ENCODE data around the gene ORMDL3.
"Not testable (repeated sequence)": the region's sequence is repeated elsewhere in the genome, so short reads cannot be mapped to it uniquely, and the experiment has no call there.

The ORMDL3 gene

GRCh38 chr17:39903158-39903884, 24.1 kb downstream of the ORMDL3 start:
- H3K4me3 ChIP-seq = no peak overlapping the region
- H3K9me3 ChIP-seq = no peaks in the 10 kb centered on the region
- no peak for DNase-seq
- no peaks in the 10 kb centered on the region for H3K27me3 ChIP-seq
- H3K4me1 ChIP-seq = no peaks in the 10 kb centered on the region
- peaks cover 0 to 9% (median 0%) of the 10 kb centered on the region in 3 donors for H3K36me3 ChIP-seq
- intact Hi-C loops (cut with DNase I; ENCODE audit: low total_unique reads) = no loop called here
- H3K27ac ChIP-seq = no peak overlapping the region
- TF ChIP-seq, protein P1, sequence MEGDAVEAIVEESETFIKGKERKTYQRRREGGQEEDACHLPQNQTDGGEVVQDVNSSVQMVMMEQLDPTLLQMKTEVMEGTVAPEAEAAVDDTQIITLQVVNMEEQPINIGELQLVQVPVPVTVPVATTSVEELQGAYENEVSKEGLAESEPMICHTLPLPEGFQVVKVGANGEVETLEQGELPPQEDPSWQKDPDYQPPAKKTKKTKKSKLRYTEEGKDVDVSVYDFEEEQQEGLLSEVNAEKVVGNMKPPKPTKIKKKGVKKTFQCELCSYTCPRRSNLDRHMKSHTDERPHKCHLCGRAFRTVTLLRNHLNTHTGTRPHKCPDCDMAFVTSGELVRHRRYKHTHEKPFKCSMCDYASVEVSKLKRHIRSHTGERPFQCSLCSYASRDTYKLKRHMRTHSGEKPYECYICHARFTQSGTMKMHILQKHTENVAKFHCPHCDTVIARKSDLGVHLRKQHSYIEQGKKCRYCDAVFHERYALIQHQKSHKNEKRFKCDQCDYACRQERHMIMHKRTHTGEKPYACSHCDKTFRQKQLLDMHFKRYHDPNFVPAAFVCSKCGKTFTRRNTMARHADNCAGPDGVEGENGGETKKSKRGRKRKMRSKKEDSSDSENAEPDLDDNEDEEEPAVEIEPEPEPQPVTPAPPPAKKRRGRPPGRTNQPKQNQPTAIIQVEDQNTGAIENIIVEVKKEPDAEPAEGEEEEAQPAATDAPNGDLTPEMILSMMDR (IDR thresholded peaks at IDR 0.05) = no peak

DNA sequence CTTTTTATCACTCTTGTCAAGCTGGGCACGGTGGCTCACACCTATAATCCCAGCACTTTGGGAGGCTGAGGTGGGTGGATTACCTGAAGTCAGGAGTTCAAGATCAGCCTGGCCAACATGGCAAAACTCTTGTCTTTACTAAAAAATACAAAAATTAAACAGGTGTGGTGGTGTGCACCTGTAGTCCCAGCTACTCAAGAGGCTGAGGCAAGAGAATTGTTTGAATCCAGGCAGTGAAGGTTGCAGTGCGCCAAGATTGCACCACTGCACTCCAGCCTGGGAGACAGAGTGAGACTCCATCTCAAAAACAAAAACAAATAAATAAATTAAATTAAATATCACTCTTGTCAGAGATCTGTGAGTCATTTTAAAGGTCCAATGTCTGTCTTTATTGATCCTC, 25.4 kb downstream of the ORMDL3 start:
- H3K4me3 ChIP-seq; H3K36me3 ChIP-seq; H3K27ac ChIP-seq; H3K9me3 ChIP-seq; H3K4me1 ChIP-seq; intact Hi-C loops (cut with DNase I; ENCODE audit: low total_unique reads); DNase-seq; H3K27me3 ChIP-seq: not testable (repeated sequence)

DNA sequence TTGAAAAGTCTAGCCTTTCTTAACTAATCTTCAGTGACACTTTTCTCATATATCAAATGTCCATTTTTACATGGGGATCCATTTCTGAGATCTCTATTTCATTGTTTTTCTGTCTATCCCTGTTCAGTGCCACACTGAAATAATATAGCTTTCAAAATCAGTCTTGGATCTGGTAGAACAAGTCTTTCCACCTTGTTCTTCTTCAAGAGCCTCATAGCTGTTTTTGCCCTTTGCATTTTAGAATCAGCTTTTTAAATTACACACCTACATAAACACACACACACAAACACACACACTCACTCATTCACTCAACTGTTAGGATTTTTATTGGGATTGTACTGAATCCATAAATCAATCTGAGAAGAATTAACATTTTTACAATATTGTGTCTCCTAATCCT, 28.2 kb downstream of the ORMDL3 start:
- H3K4me3 ChIP-seq = no peak overlapping the region
- TF ChIP-seq, protein P1 (IDR thresholded peaks at IDR 0.05) = no peak
- H3K9me3 ChIP-seq = no peaks in the 10 kb centered on the region
- no peak overlapping the region for H3K27ac ChIP-seq
- H3K4me1 ChIP-seq = no peaks in the 10 kb centered on the region
- DNase-seq = no peak
- intact Hi-C loops (cut with DNase I; ENCODE audit: low total_unique reads) = no loop called here
- H3K27me3 ChIP-seq = peaks cover 0 to 3% of the 10 kb centered on the region in 2 donors
- no peaks in the 10 kb centered on the region for H3K36me3 ChIP-seq

DNA sequence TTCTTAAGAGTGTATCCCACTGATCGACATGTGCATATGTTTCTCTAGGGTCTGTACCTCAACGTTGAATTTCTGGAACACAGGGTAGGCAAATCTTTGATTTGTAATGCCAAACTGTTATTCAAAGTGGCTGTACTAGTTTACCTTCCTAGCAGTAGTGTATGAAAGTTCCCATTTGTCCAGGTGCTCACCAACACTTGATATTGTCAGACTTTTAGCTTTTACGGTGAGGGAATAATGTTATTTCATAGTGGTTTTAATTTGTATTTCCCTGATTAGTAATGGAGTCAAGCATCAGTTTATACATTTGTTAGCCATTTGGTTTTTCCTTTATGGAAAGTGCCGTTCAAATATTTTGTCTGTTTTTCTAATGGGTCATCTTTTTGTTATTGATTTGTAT, 29.3 kb downstream of the ORMDL3 start:
- H3K9me3 ChIP-seq = no peaks in the 10 kb centered on the region
- H3K4me3 ChIP-seq = no peak overlapping the region
- H3K4me1 ChIP-seq = no peaks in the 10 kb centered on the region
- H3K36me3 ChIP-seq = no peaks in the 10 kb centered on the region
- intact Hi-C loops (cut with DNase I; ENCODE audit: low total_unique reads) = no loop called here
- TF ChIP-seq, protein P1 (IDR thresholded peaks at IDR 0.05) = no peak
- no peak overlapping the region for H3K27ac ChIP-seq
- peaks cover 0 to 3% of the 10 kb centered on the region in 2 donors for H3K27me3 ChIP-seq
- DNase-seq = no peak

GRCh38 chr17:39894681-39895376, 32.6 kb downstream of the ORMDL3 start:
- intact Hi-C loops (cut with DNase I; ENCODE audit: low total_unique reads) = no loop called here
- H3K4me3 ChIP-seq = no peak overlapping the region
- no peak for DNase-seq
- peaks cover 0 to 24% of the 10 kb centered on the region in 2 donors for H3K27me3 ChIP-seq
- TF ChIP-seq, protein P1 (IDR thresholded peaks at IDR 0.05) = no peak
- H3K4me1 ChIP-seq = no peaks in the 10 kb centered on the region
- H3K36me3 ChIP-seq = no peaks in the 10 kb centered on the region
- no peaks in the 10 kb centered on the region for H3K9me3 ChIP-seq
- H3K27ac ChIP-seq = no peak overlapping the region

DNA sequence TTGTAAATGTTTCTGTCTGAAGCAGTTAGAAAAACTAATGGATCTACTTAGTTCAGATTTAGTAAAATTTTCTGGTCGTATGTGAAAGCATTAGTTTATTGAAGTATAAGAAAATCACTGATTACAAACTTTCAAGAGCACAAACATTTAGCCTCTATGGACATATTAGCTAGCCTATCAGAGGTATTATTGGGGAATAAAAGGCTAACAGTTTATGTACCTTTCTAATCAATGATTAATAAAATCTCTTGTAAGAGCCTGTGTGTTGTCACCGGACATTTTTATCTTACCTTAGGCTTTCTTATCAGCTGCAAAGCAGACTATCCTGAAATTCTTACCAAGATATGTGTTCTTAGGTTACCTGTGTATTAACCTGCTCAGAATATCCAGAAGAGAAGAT, 38.2 kb downstream of the ORMDL3 start:
- H3K36me3 ChIP-seq = no peaks in the 10 kb centered on the region
- H3K9me3 ChIP-seq = no peaks in the 10 kb centered on the region
- intact Hi-C loops (cut with DNase I; ENCODE audit: low total_unique reads) = no loop called here
- H3K27me3 ChIP-seq = peaks cover 0 to 44% of the 10 kb centered on the region in 2 donors
- H3K4me1 ChIP-seq = no peaks in the 10 kb centered on the region
- no peak for DNase-seq
- no peak overlapping the region for H3K4me3 ChIP-seq
- no peak overlapping the region for H3K27ac ChIP-seq
- TF ChIP-seq, protein P1 (IDR thresholded peaks at IDR 0.05) = no peak

Measured in tibial artery (tissue), 4 donors.